Colonic mucosa (tissue), 4 donors: ENCODE measurements around the gene ZSWIM5. TPM values are rescaled to one million over a fixed set of nuclear protein-coding genes. Genes with fewer than 3 reads are reported as not detected.
"Not testable (repeated sequence)": the region's sequence is repeated elsewhere in the genome, so short reads cannot be mapped to it uniquely, and the experiment has no call there.

Source experiments
- DNase-seq: peaks from one replicate; pipeline ENCODE4 v3.0.0-alpha.2; 2020
- H3K27ac ChIP-seq: fragments of 200-600 bp; one replicate; pipeline ENCODE4 v1.8.0; 2021
- H3K27me3 ChIP-seq: fragments of 200-600 bp; one replicate; pipeline ENCODE4 v1.8.0; 2021
- H3K36me3 ChIP-seq: fragments of 200-600 bp; one replicate; pipeline ENCODE4 v1.8.0; 2021
- H3K4me1 ChIP-seq: fragments of 200-600 bp; one replicate; pipeline ENCODE4 v1.8.0; 2021; ENCODE audit warnings: mild to moderate bottlenecking
- H3K4me3 ChIP-seq: fragments of 200-600 bp; one replicate; pipeline ENCODE4 v1.8.0; 2021
- H3K9ac ChIP-seq, 2 donors: one replicate each; pipeline ENCODE4 v1.7.0; 2013; ENCODE audit warnings: control low read depth in 2 of 2, low read depth in 2 of 2, low read length in 2 of 2
- H3K9me3 ChIP-seq: fragments of 200-600 bp; one replicate; pipeline ENCODE4 v1.8.0; 2021
- CTCF ChIP-seq: fragments of 200-600 bp; IDR thresholded peaks from one replicate; pipeline ENCODE4 v1.8.0; 2022; ENCODE audit warnings: antibody characterized with exemption, mild to moderate bottlenecking
- intact Hi-C: fragments of 100-400 bp; cut with DNase I; formaldehyde crosslinking; loops from one replicate; pipeline ENCODE4 v1.14.1; 2022
- total RNA-seq, 2 donors: library from RNA; stranded (reverse); fragmentation: NEBNext Ultra II Directional in 1 of 2; extraction: Animal tissue kit (Norgen Biotek cat#: 25700) in 1 of 2; gene quantifications; one replicate each; pipeline ENCODE4 v1.2.1, GENCODE V29; 2021
- donor health status: healthy.
- donor health status: DM: no; HTN: no; CAD: no.
- donor health status: DM: no; HTN: no; CAD: no.

The ZSWIM5 gene
- total RNA-seq, 2 donors from 2014 or later: 9.0 to 9.7 TPM

- H3K9me3 ChIP-seq: no peaks in the 10 kb centered on the region
- no peak for TF ChIP-seq CTCF
- H3K9ac ChIP-seq: no peak overlapping the region
- H3K4me1 ChIP-seq: no peaks in the 10 kb centered on the region
- intact Hi-C loops: no loop called here
- no peak overlapping the region for H3K27ac ChIP-seq
- H3K27me3 ChIP-seq: no peaks in the 10 kb centered on the region
- H3K36me3 ChIP-seq: no peaks in the 10 kb centered on the region
- no peak for DNase-seq
- H3K4me3 ChIP-seq: no peak overlapping the region
Observed at GRCh38 chr1:45084562-45084961, 121.8 kb downstream of the ZSWIM5 start.

- intact Hi-C loops: no loop called here
Observed at GRCh38 chr1:45079533-45079932, 126.9 kb downstream of the ZSWIM5 start.

DNA sequence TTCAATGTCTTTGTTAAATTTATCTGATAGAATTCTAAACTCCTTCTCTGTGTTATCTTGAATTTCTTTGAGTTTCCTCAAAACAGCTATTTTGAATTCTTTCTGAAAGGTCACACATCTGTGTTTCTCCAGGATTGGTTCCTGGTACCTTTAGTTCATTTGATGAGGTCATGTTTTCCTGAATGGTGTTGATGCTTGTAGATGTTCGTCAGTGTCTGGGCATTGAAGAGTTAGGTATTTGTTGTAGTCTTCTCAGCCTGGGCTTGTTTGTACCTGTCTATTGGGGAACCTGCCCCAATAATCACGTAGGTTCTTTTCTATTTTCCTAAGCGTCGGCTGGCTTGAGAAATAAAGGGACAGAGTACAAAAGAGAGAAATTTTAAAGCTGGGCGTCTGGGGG, 129.4 kb downstream of the ZSWIM5 start:
- intact Hi-C loops, H3K9me3 ChIP-seq, H3K36me3 ChIP-seq, H3K27me3 ChIP-seq, H3K4me1 ChIP-seq, H3K9ac ChIP-seq, DNase-seq, H3K27ac ChIP-seq, H3K4me3 ChIP-seq: not testable (repeated sequence)

More at GRCh38 chr1:45079533-45079932, 126.9 kb downstream of the ZSWIM5 start:
- Histone ChIP-seq H3K27ac (no peak overlapping the region), H3K36me3 (no peaks in the 10 kb centered on the region), H3K4me3 (no peak overlapping the region), H3K9ac (no peak overlapping the region), H3K27me3 (no peaks in the 10 kb centered on the region), H3K4me1 (no peaks in the 10 kb centered on the region), H3K9me3 (no peaks in the 10 kb centered on the region)
- no peak for DNase-seq
- TF ChIP-seq CTCF: no peak

DNA sequence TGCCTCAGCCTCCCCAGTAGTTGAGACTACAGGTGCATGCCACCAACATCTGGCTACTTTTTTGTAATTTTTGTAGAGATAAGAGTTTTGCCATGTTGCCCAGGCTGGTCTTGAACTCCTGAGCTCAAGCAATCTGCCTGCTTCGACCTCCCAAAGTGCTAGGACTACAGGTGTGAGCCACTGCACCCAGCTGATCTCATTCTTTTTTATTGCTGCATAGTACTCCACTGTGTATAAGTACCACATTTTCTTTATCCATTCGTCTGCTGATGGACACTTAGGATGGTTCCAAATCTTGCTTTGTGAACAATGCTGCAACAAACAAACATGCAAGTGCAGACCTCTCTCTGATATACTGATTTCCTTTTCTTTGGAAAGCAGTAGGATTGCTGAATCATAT, 134.8 kb downstream of the ZSWIM5 start:
- Histone ChIP-seq H3K4me1 (no peaks in the 10 kb centered on the region), H3K36me3 (no peaks in the 10 kb centered on the region), H3K9ac (no peak overlapping the region), H3K4me3 (no peak overlapping the region), H3K27me3 (no peaks in the 10 kb centered on the region), H3K9me3 (no peaks in the 10 kb centered on the region), H3K27ac (no peak overlapping the region)
- TF ChIP-seq CTCF: no peak
- intact Hi-C loops: no loop called here
- no peak for DNase-seq

DNA sequence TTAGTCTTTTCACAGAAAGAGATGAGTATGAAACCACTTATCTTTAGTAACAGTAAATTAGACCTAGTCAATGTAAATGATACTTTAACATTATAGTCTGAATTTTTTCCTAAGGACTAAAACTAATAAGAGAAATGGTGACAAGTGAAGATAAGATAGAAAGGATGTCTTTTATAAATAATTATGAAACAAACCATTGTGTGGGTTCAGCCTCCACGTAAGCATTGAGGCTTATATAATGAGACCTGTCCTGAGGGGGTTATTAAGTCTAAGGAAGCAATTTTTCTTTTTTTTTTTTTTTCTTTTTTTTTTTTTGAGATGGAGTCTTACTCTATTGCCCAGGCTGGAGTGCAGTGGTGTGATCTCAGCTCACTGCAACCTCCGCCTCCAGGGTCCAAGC, 138.6 kb downstream of the ZSWIM5 start:
- Histone ChIP-seq H3K9ac (no peak overlapping the region), H3K4me3 (no peak overlapping the region), H3K36me3 (no peaks in the 10 kb centered on the region), H3K27ac (no peak overlapping the region), H3K9me3 (no peaks in the 10 kb centered on the region), H3K27me3 (no peaks in the 10 kb centered on the region), H3K4me1 (no peaks in the 10 kb centered on the region)
- no peak for DNase-seq
- intact Hi-C loops: no loop called here
- no peak for TF ChIP-seq CTCF

DNA sequence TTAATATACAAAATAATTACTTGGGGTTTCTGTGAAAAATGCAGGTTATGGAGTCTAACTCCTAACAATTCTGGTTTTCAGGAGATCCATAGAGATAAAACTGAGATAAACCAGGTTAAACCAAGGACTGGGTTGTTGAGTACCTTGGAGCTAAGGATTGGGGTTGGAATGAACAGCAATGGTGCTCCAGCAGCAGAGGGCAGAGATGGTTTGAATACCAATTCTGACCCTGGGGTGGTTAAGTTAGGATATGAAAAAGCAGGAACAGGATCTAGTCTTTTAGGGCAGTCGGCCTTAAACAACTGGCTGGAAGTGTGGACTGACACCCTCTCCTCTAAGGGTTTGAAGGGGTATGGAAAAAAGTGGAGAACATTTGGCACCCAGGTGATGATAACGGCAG, 141.3 kb downstream of the ZSWIM5 start:
- no peak for DNase-seq
- H3K9me3 ChIP-seq: no peaks in the 10 kb centered on the region
- intact Hi-C loops: no loop called here

GRCh38 chr1:45062463-45062862, 143.9 kb downstream of the ZSWIM5 start:
- H3K9me3 ChIP-seq, intact Hi-C loops, H3K36me3 ChIP-seq, H3K27ac ChIP-seq, DNase-seq, H3K9ac ChIP-seq, H3K27me3 ChIP-seq, H3K4me1 ChIP-seq, H3K4me3 ChIP-seq: not testable (repeated sequence)

More for the DNA sequence above, 141.3 kb downstream of the ZSWIM5 start:
- Histone ChIP-seq H3K4me3 (no peak overlapping the region), H3K27me3 (no peaks in the 10 kb centered on the region), H3K4me1 (no peaks in the 10 kb centered on the region), H3K36me3 (no peaks in the 10 kb centered on the region), H3K9ac (no peak overlapping the region), H3K27ac (no peak overlapping the region)
- no peak for TF ChIP-seq CTCF
